Stimulated activated CD8-positive, alpha-beta memory T cell treated with anti-CD3 and anti-CD28 coated beads, Interleukin-15, amount 100 ng/mL, for 48 hours (primary cell): ENCODE data around the gene NHSL2.
A peak's percentile ranks its signal among the peaks of the same experiment; 100 is the strongest.

Source experiments
- DNase-seq, 2 donors: peaks; one replicate each; pipeline ENCODE4 v3.0.0-alpha.2; 2020; ENCODE audit warnings: low read depth in 2 of 2

NHSL2 gene

GRCh38 chrX:72107841-72108595 is 197.4 kb downstream of the NHSL2 start:
- no peak for DNase-seq

DNA sequence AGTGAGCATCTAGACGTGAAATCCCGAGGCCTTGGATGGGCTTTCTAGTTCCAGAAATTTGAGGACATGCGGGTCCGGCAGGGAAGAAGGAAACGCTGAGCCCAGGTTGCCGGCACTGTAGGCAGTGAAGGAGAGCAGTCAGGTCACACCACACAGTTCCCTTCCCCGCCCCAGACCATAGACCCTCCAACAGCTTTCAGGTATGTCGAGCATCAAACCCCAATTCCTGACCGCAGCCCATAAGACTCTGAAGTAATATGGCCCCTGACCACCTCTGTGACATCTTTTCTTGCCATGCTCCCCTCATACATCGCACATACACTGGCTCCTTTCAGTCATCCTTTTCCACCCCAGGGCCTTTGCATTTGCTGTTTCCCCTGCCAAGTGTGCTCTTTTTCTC is 198.0 kb downstream of the NHSL2 start:
- no peak for DNase-seq

DNA sequence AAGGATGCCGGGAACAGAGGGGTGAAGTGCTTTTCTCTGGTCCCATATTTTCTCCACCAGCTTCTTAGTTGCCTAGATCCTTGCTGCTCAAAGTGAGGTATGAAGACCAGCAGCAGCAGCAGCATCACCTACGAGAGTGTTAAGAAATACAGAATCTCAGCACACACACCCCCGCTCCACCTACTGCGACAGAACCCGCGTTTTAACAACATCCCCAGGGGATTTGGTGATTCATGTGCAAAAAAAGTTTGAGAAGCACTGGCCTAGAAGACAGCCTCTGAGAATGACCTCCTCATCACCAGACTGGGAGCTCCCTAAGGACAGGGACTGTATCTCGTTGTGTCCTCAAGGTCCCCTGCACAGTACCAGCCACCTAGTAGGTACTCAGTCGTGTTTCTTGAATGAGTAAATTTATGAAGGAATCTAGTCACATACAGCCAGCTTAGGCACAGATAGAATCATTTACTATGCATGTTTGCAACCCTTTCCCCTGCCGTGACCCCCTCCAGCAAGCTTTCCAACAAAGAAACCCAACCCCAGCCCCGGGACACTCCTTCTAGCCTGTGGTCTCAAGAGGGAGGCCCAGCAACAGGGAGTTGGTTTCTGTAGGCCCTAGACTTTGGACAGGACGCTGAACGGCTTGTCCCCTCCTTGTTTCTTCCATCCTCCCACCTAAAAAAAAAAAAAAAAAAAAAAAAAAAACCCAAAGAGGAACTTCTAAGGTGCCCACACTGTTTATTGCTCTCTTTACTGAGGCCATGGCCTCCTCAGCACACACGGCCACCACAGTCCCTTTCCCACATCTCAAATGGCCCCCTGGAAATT is 199.6 kb downstream of the NHSL2 start:
- DNase-seq, result no peak

GRCh38 chrX:72110876-72111708 is 200.4 kb downstream of the NHSL2 start:
- no peak for DNase-seq

GRCh38 chrX:72113461-72113860 is 202.8 kb downstream of the NHSL2 start:
- DNase-seq, result no peak

GRCh38 chrX:72114306-72114705 is 203.7 kb downstream of the NHSL2 start:
- DNase-seq, result no peak

DNA sequence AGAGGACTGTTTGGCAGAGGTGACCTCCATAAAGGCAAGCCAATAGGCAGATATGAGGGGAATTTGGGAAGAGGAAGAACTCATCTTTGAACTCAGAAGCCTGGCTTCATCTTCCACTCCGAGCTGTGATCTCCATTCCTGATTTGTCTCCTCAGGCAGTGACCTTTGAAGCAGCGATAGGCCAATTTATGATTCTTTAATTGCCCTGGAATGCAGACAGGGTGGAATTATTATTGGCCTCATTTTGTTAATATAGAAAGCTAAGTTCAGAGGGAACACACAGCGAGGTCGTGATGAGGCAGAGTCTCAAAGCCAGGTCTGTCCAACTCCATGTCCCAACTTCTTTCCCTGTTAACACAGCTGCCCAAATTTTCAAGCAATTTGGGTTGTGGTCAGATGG is 204.2 kb downstream of the NHSL2 start:
- no peak for DNase-seq

DNA sequence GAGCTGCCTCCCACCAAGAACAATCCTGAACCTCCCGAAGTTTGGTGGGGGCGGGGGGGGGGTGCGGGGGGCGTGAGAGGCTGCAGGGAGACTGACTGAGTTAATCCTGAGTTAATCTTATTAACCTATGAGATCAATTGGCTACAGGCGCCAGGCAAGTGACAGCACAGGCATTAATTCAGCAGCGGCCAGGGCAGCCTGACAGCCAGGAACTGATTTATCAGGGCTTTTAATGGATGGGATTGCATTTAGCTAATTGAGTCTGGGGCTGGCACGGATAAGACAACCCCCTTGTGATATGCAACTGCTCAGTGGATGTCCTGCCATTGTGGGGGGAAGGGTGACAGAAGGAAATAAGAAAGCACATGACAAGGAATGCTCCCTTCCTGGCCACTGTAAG is 204.7 kb downstream of the NHSL2 start:
- DNase-seq, result no peak

DNA sequence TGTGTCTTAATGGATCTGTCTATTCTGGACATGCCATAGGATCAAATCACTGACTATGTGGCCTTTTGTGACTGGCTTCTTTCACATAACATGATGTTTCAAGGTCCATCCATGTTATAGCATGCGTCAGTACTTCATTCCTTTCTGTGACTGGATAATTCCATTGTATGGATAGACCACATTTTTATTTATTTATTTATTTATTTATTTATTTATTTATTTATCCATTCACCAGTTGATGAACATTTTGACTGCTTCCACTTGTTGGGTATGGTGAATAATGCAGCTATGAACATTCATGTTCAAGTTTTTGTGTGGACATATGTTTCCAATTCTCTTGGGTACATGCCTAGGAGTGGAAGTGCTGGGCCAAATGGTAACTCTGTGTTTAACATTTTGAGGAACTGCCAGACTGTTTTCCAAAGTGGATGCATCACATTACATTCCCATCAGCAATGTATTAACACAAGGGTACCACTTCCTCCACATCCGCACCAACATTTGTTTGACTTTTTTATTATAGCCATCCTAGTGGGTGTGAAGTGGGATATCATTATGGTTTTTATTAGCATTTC is 207.1 kb downstream of the NHSL2 start:
- no peak for DNase-seq

- DNase-seq, result no peak
These were observed 210.2 kb downstream of the NHSL2 start for GRCh38 chrX:72120837-72121236.

GRCh38 chrX:72121383-72121782 is 210.7 kb downstream of the NHSL2 start:
- no peak for DNase-seq

- no peak for DNase-seq
These were observed 212.1 kb downstream of the NHSL2 start for GRCh38 chrX:72122621-72123337.

DNA sequence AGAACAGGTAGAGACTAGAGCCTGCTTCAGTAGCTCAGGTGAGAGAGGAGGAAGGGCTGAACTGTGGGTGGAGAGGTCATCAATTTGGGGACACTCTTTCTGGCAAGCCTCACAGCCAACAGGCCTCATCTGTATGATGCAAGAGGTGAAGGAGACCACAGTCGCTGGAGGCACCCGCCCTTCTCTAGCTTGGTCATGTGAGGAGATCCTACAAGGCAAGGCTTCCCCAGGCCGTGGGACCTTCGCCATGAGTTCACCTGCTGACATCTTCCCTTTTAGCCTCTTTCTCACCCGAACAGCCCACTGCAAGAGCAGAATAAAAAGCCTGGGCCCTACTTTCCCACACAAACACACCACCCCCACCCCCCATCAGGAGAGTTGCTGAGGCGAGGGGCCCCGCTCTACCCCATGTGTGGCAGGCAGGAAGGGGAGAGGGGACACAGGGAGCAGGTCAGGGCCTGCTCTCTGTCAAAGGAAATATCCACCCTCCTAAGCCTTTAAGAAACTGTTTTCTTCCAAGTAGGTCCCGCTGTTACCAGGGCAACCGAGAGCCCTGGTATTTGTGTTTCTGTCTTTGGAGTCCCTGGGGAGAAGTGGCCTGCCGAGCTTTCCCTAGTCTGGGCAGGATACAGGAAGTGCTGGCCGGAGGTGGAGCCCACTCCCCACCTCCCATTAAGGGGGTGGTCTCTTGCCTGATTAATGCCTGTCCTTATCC is 213.0 kb downstream of the NHSL2 start:
- DNase-seq, result no peak

GRCh38 chrX:72124540-72125201 is 214.0 kb downstream of the NHSL2 start:
- DNase-seq, result no peak

- no peak for DNase-seq
These were observed 214.8 kb downstream of the NHSL2 start for GRCh38 chrX:72125331-72126047.

- no peak for DNase-seq
These were observed 215.4 kb downstream of the NHSL2 start for GRCh38 chrX:72126048-72126415.

DNA sequence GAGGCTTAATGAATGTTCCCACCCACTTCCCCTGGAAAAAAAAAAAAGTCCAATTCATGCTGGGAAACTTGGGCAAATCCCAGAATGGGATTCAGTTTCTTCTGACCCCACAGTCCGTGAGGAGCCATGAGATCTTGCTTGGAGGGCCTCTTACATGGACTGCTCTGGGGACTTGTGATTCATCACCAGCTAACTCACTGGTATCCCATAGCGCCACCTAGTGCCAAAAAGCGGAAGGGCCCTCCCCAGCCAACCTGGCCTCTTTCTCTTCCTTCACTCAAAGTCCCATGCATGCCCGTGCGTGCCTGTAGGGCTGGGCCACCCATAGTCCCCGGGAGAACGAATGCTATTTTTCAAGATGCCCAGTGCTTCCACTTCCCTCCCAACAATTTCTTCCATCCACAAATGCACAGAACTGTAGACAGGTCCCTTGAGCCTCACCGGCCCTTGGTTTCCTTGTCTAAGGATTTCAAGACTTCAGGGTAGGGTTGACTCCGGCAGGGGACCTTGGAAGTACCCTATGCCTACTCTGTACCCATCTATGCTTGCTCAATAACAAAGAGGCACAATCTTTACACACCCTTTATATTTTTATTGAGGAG is 216.0 kb downstream of the NHSL2 start:
- peak; percentile 52 to 62 for DNase-seq

- DNase-seq, result no peak
These were observed 216.7 kb downstream of the NHSL2 start for GRCh38 chrX:72127332-72127731.
